Glutamatergic neuron (in vitro differentiated cells): ENCODE data around the gene OR6N1. TPM values are rescaled to one million over a fixed set of nuclear protein-coding genes. Genes with fewer than 3 reads are reported as not detected.

Source experiments
- DNase-seq: peaks from one replicate; pipeline ENCODE4 v3.0.0; 2022
- H3K27ac Mint-ChIP-seq: one replicate; pipeline ENCODE4 v1.8.0; 2020; ENCODE audit warnings: mild to moderate bottlenecking, mixed read lengths, inconsistent platforms; ENCODE audit not compliant: unreplicated experiment
- H3K27me3 Mint-ChIP-seq: one replicate; pipeline ENCODE4 v1.8.0; 2020; ENCODE audit warnings: mild to moderate bottlenecking, moderate library complexity, mixed read lengths, inconsistent platforms; ENCODE audit not compliant: unreplicated experiment
- H3K36me3 Mint-ChIP-seq: one replicate; pipeline ENCODE4 v1.8.0; 2020; ENCODE audit warnings: mild to moderate bottlenecking, mixed read lengths, inconsistent platforms; ENCODE audit not compliant: unreplicated experiment
- H3K4me1 Mint-ChIP-seq: one replicate; pipeline ENCODE4 v1.8.0; 2020; ENCODE audit warnings: mild to moderate bottlenecking, low read depth, mixed read lengths, inconsistent platforms; ENCODE audit not compliant: unreplicated experiment
- H3K4me3 Mint-ChIP-seq: one replicate; pipeline ENCODE4 v1.8.0; 2020; ENCODE audit warnings: mild to moderate bottlenecking, mixed read lengths, inconsistent platforms; ENCODE audit not compliant: unreplicated experiment
- H3K9me3 Mint-ChIP-seq: one replicate; pipeline ENCODE4 v1.8.0; 2020; ENCODE audit warnings: mild to moderate bottlenecking, moderate library complexity, mixed read lengths, inconsistent platforms; ENCODE audit not compliant: unreplicated experiment
- total RNA-seq: library from RNA; stranded (reverse); fragmentation: NEBNext Ultra II Directional; extraction: Animal tissue kit (Norgen Biotek cat#: 25700); gene quantifications from one replicate; pipeline ENCODE4 v1.2.1, GENCODE V29; 2021; ENCODE audit not compliant: unreplicated experiment
- TF ChIP-seq, protein P1 (sequence below): fragments of 200-600 bp; sonication (generic); IDR thresholded peaks from one replicate; pipeline ENCODE4 v1.5.0; 2021; ENCODE audit not compliant: partially characterized antibody, unreplicated experiment

OR6N1 gene
- total RNA-seq, 1 donor from 2014 or later: not detected

DNA sequence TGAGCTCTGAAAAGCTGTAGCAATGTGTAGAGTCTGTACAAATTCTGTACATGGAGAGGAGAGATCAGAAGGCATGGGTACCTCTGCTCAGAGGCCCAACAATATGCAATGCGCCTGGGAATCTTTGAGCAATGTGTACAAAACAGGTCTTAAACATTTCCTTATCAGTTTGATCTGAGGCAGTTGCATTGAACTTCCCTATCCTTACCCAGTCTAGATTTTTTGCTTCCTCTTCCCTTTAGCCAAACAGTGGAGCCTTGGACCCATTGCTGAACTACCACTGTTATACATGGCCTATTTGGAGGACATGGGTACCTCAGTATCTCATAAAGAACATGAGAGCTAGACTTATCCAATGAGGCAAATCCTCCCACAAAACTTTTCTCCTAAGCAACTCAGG is 46.6 kb upstream of the OR6N1 start:
- H3K27ac Mint-ChIP-seq: no peak overlapping the region
- H3K27me3 Mint-ChIP-seq: no peaks in the 10 kb centered on the region
- H3K4me1 Mint-ChIP-seq: no peaks in the 10 kb centered on the region
- TF ChIP-seq, protein P1, sequence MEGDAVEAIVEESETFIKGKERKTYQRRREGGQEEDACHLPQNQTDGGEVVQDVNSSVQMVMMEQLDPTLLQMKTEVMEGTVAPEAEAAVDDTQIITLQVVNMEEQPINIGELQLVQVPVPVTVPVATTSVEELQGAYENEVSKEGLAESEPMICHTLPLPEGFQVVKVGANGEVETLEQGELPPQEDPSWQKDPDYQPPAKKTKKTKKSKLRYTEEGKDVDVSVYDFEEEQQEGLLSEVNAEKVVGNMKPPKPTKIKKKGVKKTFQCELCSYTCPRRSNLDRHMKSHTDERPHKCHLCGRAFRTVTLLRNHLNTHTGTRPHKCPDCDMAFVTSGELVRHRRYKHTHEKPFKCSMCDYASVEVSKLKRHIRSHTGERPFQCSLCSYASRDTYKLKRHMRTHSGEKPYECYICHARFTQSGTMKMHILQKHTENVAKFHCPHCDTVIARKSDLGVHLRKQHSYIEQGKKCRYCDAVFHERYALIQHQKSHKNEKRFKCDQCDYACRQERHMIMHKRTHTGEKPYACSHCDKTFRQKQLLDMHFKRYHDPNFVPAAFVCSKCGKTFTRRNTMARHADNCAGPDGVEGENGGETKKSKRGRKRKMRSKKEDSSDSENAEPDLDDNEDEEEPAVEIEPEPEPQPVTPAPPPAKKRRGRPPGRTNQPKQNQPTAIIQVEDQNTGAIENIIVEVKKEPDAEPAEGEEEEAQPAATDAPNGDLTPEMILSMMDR: no peak
- H3K4me3 Mint-ChIP-seq: no peak overlapping the region
- no peaks in the 10 kb centered on the region for H3K9me3 Mint-ChIP-seq
- no peaks in the 10 kb centered on the region for H3K36me3 Mint-ChIP-seq
- DNase-seq: no peak

- H3K4me3 Mint-ChIP-seq: no peak overlapping the region
- no peaks in the 10 kb centered on the region for H3K27me3 Mint-ChIP-seq
- H3K9me3 Mint-ChIP-seq: no peaks in the 10 kb centered on the region
- DNase-seq: no peak
- no peaks in the 10 kb centered on the region for H3K4me1 Mint-ChIP-seq
- TF ChIP-seq, protein P1: no peak
- H3K36me3 Mint-ChIP-seq: no peaks in the 10 kb centered on the region
- no peak overlapping the region for H3K27ac Mint-ChIP-seq
These were observed 43.0 kb upstream of the OR6N1 start for GRCh38 chr1:158814970-158815369.

DNA sequence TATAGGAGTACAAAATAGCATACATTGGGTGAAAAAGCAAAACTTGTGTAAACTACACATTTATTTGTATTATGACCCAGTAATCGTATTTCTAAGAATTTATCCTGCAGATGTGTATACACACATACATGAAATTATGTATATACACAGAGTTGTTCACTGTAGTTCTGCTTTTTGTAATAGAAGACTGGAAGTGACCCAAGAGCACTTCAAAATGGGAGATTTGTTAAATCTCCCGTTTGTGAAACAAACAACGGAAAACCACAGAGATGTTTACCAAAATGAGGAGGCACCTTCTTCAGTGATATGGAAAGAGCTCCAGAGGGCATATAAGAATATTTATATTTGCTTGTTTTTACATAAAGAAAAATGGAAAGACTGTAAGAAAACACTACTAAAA is 41.2 kb upstream of the OR6N1 start:
- TF ChIP-seq, protein P1: no peak

DNA sequence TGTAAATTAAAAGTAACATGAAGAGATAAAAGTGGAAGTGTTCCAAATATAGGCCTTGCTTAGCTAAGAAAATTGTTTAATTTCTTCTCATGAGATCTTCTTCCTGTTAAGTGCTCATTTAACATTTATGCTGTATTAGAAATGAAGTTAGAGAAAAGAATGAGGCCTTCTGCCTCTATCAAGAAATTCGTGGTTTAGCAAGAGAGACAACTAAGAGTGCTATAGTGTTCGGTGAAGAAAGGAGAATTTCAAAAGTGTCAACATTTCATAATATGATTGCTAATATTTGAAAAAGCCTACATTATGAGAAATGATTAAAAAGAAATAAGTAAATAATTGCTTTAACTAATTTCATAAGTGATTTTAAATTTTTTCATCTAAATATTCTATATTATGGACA is 40.3 kb upstream of the OR6N1 start:
- Mint-ChIP-seq H3K27ac (no peak overlapping the region), H3K9me3 (no peaks in the 10 kb centered on the region), H3K27me3 (no peaks in the 10 kb centered on the region), H3K4me3 (no peak overlapping the region), H3K36me3 (no peaks in the 10 kb centered on the region), H3K4me1 (no peaks in the 10 kb centered on the region)
- TF ChIP-seq, protein P1: no peak
- no peak for DNase-seq

More for the DNA sequence above, 41.2 kb upstream of the OR6N1 start:
- Mint-ChIP-seq H3K36me3 (no peaks in the 10 kb centered on the region), H3K4me3 (no peak overlapping the region), H3K4me1 (no peaks in the 10 kb centered on the region), H3K27me3 (no peaks in the 10 kb centered on the region), H3K27ac (no peak overlapping the region), H3K9me3 (no peaks in the 10 kb centered on the region)
- no peak for DNase-seq

- TF ChIP-seq, protein P1: no peak
- DNase-seq: no peak
- Mint-ChIP-seq H3K36me3 (no peaks in the 10 kb centered on the region), H3K9me3 (no peaks in the 10 kb centered on the region), H3K27ac (no peak overlapping the region), H3K4me3 (no peak overlapping the region), H3K4me1 (no peaks in the 10 kb centered on the region), H3K27me3 (no peaks in the 10 kb centered on the region)
These were observed 38.3 kb upstream of the OR6N1 start for GRCh38 chr1:158810311-158810710.
